BJ (cell line): ENCODE measurements around the gene CTTN. TPM values are rescaled to one million over a fixed set of nuclear protein-coding genes. Genes with fewer than 3 reads are reported as not detected.

Experiments used
- CTCF ChIA-PET: fragments of 350-600 bp; formaldehyde crosslinking; extraction: SDS; loops from one replicate; lab custom pipeline; 2021; ENCODE audit warnings: antibody characterized with exemption, inconsistent platforms; lab: Yijun Ruan, JAX
- POLR2A ChIA-PET: fragments of 300-600 bp; sonication (Branson Sonifier 250); formaldehyde crosslinking; extraction: SDS; loops from one replicate; lab custom pipeline; 2021; ENCODE audit warnings: antibody characterized with exemption; lab: Charles Lee
- DNase-seq: peaks from one replicate; pipeline ENCODE4 v3.0.0-alpha.2; 2011; ENCODE audit warnings: low read depth
- H3K27me3 ChIP-seq: 2 replicates; pipeline ENCODE4 v1.6.0; 2011; ENCODE audit warnings: low read length; ENCODE audit not compliant: control insufficient read depth, insufficient read depth
- H3K36me3 ChIP-seq: 2 replicates; pipeline ENCODE4 v1.5.1; 2011; ENCODE audit warnings: low read length; ENCODE audit not compliant: control insufficient read depth, insufficient read depth
- H3K4me3 ChIP-seq: 2 replicates; pipeline ENCODE4 v1.5.1; 2011; ENCODE audit warnings: low read depth, mild to moderate bottlenecking, control low read depth, low read length
- polyA plus RNA-seq: library from polyadenylated mRNA; depleted of rRNA; stranded (reverse); fragments of >200 nt; gene quantifications from 2 replicates; pipeline ENCODE4 v1.2.3, GENCODE V29; 2011
- TF ChIP-seq, protein P1 (sequence below): IDR thresholded peaks from 2 replicates; pipeline ENCODE4 v1.5.1; 2011; ENCODE audit warnings: low read depth, mild to moderate bottlenecking, control low read depth, inconsistent platforms, low read length, moderate library complexity; ENCODE audit not compliant: insufficient read depth

CTTN gene
- polyA plus RNA-seq, 1 experiment, result 166 TPM

DNA sequence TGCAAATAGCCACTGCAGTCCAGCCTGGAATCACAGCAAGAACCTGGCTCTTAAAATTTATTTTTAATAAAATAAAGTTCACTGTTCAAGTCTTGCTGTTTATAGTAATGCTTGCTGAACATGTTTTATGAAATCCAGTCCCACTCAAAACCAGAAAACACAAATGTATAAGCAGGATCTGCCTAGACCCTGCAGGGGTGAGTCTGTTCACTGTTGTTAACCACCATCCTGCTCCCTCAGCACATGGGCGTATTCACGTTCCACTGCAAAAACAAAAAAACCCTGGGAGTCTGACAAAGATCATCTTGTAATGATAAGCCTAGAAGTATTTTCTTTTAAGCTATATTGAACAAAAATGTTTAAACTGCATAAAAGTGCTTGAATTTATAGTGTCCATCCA, 45.0 kb upstream of the CTTN start:
- POLR2A ChIA-PET, result no interaction called here
- H3K36me3 ChIP-seq, result peaks cover 21% of the 10 kb centered on the region
- no peaks in the 10 kb centered on the region for H3K27me3 ChIP-seq

DNA sequence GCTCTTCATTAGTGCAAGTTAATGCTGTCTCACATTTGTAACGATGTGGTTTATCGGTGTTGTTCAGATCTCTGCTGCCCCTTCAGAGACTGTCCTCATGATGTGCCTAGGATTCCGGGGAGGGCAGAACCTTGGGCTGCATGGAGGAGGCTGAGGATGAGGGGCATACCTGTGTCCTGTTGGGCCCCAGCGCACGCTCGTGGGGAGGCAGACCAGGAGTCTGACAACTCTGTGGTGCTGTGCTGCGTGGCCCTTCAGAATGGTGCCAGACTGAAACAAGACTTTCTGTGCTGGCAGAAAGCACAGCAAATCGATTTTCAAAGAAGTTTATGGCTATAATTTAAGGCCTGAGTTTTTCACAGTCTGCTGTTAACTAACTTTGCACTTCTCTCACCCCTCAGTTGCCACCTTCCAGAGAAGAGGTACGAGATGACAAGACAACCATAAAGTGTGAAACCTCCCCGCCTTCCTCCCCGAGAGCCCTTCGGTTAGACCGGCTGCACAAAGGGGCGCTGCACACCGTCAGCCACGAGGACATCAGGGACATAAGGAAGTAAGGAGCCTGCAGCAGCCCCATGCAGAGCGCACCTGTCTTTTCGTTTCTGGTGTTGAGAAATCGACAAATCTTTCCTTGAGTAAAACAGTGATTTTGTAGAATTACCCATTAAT, 44.3 kb upstream of the CTTN start:
- POLR2A ChIA-PET, result no interaction called here
- CTCF ChIA-PET, result no interaction called here
- TF ChIP-seq, protein P1, sequence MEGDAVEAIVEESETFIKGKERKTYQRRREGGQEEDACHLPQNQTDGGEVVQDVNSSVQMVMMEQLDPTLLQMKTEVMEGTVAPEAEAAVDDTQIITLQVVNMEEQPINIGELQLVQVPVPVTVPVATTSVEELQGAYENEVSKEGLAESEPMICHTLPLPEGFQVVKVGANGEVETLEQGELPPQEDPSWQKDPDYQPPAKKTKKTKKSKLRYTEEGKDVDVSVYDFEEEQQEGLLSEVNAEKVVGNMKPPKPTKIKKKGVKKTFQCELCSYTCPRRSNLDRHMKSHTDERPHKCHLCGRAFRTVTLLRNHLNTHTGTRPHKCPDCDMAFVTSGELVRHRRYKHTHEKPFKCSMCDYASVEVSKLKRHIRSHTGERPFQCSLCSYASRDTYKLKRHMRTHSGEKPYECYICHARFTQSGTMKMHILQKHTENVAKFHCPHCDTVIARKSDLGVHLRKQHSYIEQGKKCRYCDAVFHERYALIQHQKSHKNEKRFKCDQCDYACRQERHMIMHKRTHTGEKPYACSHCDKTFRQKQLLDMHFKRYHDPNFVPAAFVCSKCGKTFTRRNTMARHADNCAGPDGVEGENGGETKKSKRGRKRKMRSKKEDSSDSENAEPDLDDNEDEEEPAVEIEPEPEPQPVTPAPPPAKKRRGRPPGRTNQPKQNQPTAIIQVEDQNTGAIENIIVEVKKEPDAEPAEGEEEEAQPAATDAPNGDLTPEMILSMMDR, result no peak
- peaks cover 17% of the 10 kb centered on the region for H3K36me3 ChIP-seq
- no peaks in the 10 kb centered on the region for H3K27me3 ChIP-seq
- DNase-seq, result no peak
- no peak overlapping the region for H3K4me3 ChIP-seq

More for the DNA sequence above, 45.0 kb upstream of the CTTN start:
- TF ChIP-seq, protein P1, result no peak
- CTCF ChIA-PET, result interaction anchor here (1.2 kb wide), 1 partner anchor 8 kb away, joined by 3 read pairs; no protein-coding TSS in a partner anchor
- DNase-seq, result no peak
- H3K4me3 ChIP-seq, result no peak overlapping the region

DNA sequence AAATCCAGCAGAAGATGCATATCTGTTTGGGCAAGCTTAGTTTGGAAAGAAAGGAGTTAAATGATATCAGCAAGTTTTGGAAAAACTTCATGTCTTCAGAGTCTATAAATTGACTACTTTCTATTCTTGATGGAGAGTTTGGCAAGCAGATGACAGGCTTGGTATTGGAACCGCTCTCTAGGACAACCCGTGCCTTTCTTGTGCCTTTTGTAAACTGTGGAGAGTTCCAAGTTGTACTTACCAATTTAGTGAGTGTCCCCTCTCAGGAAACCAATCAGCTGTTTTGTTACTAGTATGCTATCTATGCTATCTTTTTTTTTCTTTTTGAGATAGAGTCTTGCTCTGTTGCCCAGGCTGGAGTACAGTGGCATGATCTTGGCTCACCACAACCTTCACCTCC, 43.7 kb upstream of the CTTN start:
- ChIA-PET CTCF (interaction anchor here (1.3 kb wide), 1 partner anchor 12 kb away, joined by 3 read pairs; no protein-coding TSS in a partner anchor), POLR2A (no interaction called here)
- no peak for DNase-seq
- H3K36me3 ChIP-seq, result peaks cover 15% of the 10 kb centered on the region
- no peak overlapping the region for H3K4me3 ChIP-seq
- TF ChIP-seq, protein P1, result no peak
- H3K27me3 ChIP-seq, result no peaks in the 10 kb centered on the region

DNA sequence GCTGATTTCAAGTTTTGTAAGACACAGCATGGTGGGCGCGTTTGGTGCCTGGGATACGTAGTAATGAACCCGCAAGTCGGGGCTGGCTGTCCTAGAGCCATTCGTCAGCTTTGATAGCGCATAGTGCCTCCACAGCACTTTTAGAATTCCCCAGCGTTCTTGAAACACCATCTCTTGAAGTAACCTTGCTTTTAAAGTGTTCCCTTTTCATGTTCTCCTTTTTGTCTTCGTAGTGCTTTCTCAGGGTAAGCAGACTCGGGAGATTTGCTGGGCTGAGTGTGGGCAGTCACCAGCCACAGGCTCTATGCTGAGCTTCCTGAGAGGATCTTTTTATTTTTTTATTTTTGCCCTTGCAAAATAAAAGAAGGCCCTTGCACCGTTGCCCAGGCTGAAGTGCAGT, 39.6 kb upstream of the CTTN start:
- Histone ChIP-seq H3K4me3 (no peak overlapping the region), H3K36me3 (peaks cover 20% of the 10 kb centered on the region), H3K27me3 (no peaks in the 10 kb centered on the region)
- ChIA-PET POLR2A (no interaction called here), CTCF (interaction anchor here (1.0 kb wide), 1 partner anchor 11 kb away, joined by 3 read pairs; no protein-coding TSS in a partner anchor)
- TF ChIP-seq, protein P1, result no peak
- no peak for DNase-seq

DNA sequence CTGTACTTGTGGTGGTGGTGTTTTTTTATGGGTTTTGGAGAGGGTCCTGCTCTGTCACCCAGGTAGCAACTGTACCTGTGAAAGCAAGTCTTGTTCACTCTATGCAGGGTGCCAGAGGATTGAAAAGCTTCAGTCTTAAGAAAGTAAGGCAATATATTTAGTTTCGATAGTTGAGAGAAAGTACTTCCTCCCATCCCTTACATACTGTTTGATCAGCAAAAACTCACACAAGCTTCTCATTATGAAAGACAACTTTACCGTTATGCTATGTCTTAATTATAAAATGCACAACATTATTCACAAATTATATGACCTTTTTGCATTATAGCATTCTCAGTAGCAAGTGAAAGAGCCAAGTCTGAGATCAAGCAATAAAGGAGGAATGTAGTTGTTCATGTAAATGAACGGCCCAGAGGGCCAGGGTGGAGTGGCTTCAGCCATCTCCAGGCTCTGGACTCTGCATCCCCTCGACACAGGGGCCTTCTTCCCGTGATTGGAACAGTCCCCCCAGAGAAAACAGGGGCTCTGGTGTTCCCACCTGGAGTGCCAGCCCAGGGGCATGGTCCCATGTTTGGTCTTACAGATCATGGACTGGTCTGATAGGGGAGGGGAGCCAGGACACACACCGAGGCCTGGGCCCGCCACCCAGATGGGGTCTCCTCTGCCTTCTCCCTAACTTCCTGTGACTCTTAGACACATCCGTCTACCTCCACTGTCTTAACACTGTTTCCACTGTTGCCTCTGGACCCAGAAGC, 38.7 kb upstream of the CTTN start:
- CTCF ChIA-PET, result no interaction called here
- no peaks in the 10 kb centered on the region for H3K27me3 ChIP-seq
- DNase-seq, result no peak
- TF ChIP-seq, protein P1, result no peak
- no peak overlapping the region for H3K4me3 ChIP-seq
- POLR2A ChIA-PET, result no interaction called here
- peaks cover 16% of the 10 kb centered on the region for H3K36me3 ChIP-seq
